NCI-H2081 (cell line): ENCODE results near the gene NIPAL1.
A peak's percentile ranks its signal among the peaks of the same experiment; 100 is the strongest.
"Not testable (repeated sequence)": the region's sequence is repeated elsewhere in the genome, so short reads cannot be mapped to it uniquely, and the experiment has no call there.

ENCODE experiments used
- DNase-seq, 2 experiments: peaks; one replicate each; lab custom pipeline; 2025; lab: John Stamatoyannopoulos, UW

The NIPAL1 gene

GRCh38 chr4:48016141-48017107 is at the start of gene NIPAL1, which contains the start of gene CNGA1:
NIPAL1 (plus strand) TSS chr4:48016772; CDS start chr4:48016840, 68 bp downstream.
CNGA1 (minus strand) TSS chr4:48016681; CDS start chr4:47952689, 63,992 bp downstream.
- peak; percentile 85 to 90 for DNase-seq

GRCh38 chr4:47968847-47969246 is 47.7 kb upstream of the NIPAL1 start:
- DNase-seq: no peak

- DNase-seq: no peak
Observed at GRCh38 chr4:47972181-47972580, 44.4 kb upstream of the NIPAL1 start.

- no peak for DNase-seq
Observed at GRCh38 chr4:47972721-47973120, 43.9 kb upstream of the NIPAL1 start.

GRCh38 chr4:47974566-47974965 is 42.0 kb upstream of the NIPAL1 start:
- DNase-seq: no peak

GRCh38 chr4:47990145-47990544 is 26.4 kb upstream of the NIPAL1 start:
- no peak for DNase-seq

- not testable (repeated sequence) for DNase-seq
Observed at GRCh38 chr4:47992475-47992874, 24.1 kb upstream of the NIPAL1 start.

GRCh38 chr4:47996021-47996420 is 20.6 kb upstream of the NIPAL1 start:
- no peak for DNase-seq

- DNase-seq: no peak
Observed at GRCh38 chr4:48002267-48002666, 14.3 kb upstream of the NIPAL1 start.

GRCh38 chr4:48003568-48003967 is 13.0 kb upstream of the NIPAL1 start:
- DNase-seq: peak in 1 of 2 experiments; percentile 30

- DNase-seq: no peak
Observed at GRCh38 chr4:48005781-48006180, 10.8 kb upstream of the NIPAL1 start.

- peak in 1 of 2 experiments; percentile 21 for DNase-seq
Observed at GRCh38 chr4:48008021-48008596, 8.5 kb upstream of the NIPAL1 start.

GRCh38 chr4:48010906-48011305 is 5.7 kb upstream of the NIPAL1 start:
- DNase-seq: not testable (repeated sequence)

GRCh38 chr4:48011722-48012121 is 4.8 kb upstream of the NIPAL1 start:
- DNase-seq: no peak

GRCh38 chr4:48012824-48013223 is 3.7 kb upstream of the NIPAL1 start:
- no peak for DNase-seq

- DNase-seq: no peak
Observed at GRCh38 chr4:48015216-48015615, 1.4 kb upstream of the NIPAL1 start.

GRCh38 chr4:48015678-48016077 is 894 bp upstream of the NIPAL1 start:
- DNase-seq: no peak

- peak in 1 of 2 experiments; percentile 29 for DNase-seq
Observed at GRCh38 chr4:48017108-48017571, 568 bp downstream of the NIPAL1 start.

- DNase-seq: no peak
Observed at GRCh38 chr4:48018112-48018511, 1.5 kb downstream of the NIPAL1 start.

- DNase-seq: no peak
Observed at GRCh38 chr4:48021100-48021499, 4.5 kb downstream of the NIPAL1 start.

GRCh38 chr4:48022192-48022799 is 5.7 kb downstream of the NIPAL1 start:
- no peak for DNase-seq

GRCh38 chr4:48024522-48024921 is 8.0 kb downstream of the NIPAL1 start:
- DNase-seq: no peak

- no peak for DNase-seq
Observed at GRCh38 chr4:48025005-48025404, 8.4 kb downstream of the NIPAL1 start.
